ENCODE results near the gene CCDC39. TPM values are rescaled to one million over a fixed set of nuclear protein-coding genes. Genes with fewer than 3 reads are reported as not detected.

CCDC39 gene
- total RNA-seq, 1 experiment from 2014 or later, result not detected

DNA sequence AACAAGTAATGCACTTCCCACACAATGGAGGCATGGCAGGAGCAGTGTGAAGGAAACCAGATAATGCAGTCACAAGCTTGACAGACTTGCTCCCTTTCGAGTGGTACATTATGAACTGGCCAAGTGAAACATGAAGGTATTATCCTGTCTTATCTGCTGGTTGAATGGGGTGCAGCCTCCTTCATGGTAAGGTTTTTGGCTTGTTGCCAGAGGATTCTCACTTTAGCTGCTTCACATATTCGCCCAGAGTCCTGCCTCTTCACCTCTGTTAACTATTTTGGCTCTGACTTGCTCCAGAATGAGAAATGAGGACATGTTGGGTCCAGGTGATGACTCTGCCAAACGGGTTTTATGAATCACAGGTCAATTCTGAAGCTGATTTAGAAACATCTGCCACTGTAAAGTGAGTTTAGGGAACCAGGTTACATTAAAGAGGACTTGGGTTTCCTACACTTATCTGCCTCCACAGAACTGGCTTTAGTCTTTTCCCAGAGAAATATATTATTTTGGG is 19.5 kb upstream of the CCDC39 start:
- no peak overlapping the region for H3K4me3 Mint-ChIP-seq (ENCODE audit: unreplicated experiment)
- Histone ChIP-seq H3K36me3 (ENCODE audit: control insufficient read depth, insufficient read depth, low read length) (no peaks in the 10 kb centered on the region), H3K4me3 (ENCODE audit: low read depth, low read length) (no peak overlapping the region), H3K27me3 (replicated peaks; ENCODE audit: control insufficient read depth, insufficient read depth, low read length) (no peaks in the 10 kb centered on the region), H3K9me3 (no peaks in the 10 kb centered on the region), H3K4me1 (no peaks in the 10 kb centered on the region)
- ChIA-PET POLR2A (no interaction called here), CTCF (no interaction called here)
- BruUV-seq (replicated peaks), result no TSS peak
- intact Hi-C loops (cut with micrococcal nuclease; ENCODE audit: unreplicated experiment), result no loop called here
- H3K27ac Mint-ChIP-seq (ENCODE audit: unreplicated experiment), result no peak overlapping the region
- no peak for DNase-seq
- H3K4me1 Mint-ChIP-seq (ENCODE audit: low read depth, unreplicated experiment), result no peaks in the 10 kb centered on the region
- H3K27me3 Mint-ChIP-seq (ENCODE audit: insufficient read depth, unreplicated experiment), result peaks cover 6% of the 10 kb centered on the region
- H3K9me3 Mint-ChIP-seq (ENCODE audit: unreplicated experiment), result no peaks in the 10 kb centered on the region
- TF ChIP-seq, protein P1, sequence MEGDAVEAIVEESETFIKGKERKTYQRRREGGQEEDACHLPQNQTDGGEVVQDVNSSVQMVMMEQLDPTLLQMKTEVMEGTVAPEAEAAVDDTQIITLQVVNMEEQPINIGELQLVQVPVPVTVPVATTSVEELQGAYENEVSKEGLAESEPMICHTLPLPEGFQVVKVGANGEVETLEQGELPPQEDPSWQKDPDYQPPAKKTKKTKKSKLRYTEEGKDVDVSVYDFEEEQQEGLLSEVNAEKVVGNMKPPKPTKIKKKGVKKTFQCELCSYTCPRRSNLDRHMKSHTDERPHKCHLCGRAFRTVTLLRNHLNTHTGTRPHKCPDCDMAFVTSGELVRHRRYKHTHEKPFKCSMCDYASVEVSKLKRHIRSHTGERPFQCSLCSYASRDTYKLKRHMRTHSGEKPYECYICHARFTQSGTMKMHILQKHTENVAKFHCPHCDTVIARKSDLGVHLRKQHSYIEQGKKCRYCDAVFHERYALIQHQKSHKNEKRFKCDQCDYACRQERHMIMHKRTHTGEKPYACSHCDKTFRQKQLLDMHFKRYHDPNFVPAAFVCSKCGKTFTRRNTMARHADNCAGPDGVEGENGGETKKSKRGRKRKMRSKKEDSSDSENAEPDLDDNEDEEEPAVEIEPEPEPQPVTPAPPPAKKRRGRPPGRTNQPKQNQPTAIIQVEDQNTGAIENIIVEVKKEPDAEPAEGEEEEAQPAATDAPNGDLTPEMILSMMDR (IDR thresholded peaks at IDR 0.05; ENCODE audit: insufficient read depth in 1 of 2, low read depth in 1 of 2, low read length in 1 of 2, severe bottlenecking in 1 of 2, unreplicated experiment in 1 of 2), result no peak
- H3K36me3 Mint-ChIP-seq (ENCODE audit: insufficient read depth, unreplicated experiment), result no peaks in the 10 kb centered on the region

DNA sequence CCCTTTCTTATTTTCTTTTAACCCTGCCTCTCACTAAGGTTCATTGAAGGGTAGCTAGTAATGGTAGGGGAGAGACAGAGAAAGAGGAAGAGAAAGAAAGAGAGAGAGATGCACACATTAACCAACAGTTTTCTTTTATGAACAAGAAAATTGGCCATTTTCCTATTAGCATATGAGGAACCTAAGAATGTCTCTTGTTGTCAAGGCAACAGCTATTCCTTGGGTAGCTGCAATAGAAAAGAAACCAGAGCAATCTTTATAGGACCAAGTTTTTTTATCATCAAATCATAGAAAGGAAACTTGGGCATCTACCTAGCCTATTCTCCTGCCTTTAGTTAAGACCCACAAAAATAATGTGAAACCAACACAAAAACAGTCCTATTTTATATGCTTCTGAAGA is 15.0 kb upstream of the CCDC39 start:
- Histone ChIP-seq H3K4me3 (ENCODE audit: low read depth, low read length) (no peak overlapping the region), H3K4me1 (no peaks in the 10 kb centered on the region), H3K27me3 (replicated peaks; ENCODE audit: control insufficient read depth, insufficient read depth, low read length) (no peaks in the 10 kb centered on the region), H3K36me3 (ENCODE audit: control insufficient read depth, insufficient read depth, low read length) (no peaks in the 10 kb centered on the region), H3K9me3 (no peaks in the 10 kb centered on the region)
- Mint-ChIP-seq H3K27me3 (ENCODE audit: insufficient read depth, unreplicated experiment) (peaks cover 10% of the 10 kb centered on the region), H3K9me3 (ENCODE audit: unreplicated experiment) (no peaks in the 10 kb centered on the region), H3K4me3 (ENCODE audit: unreplicated experiment) (no peak overlapping the region), H3K36me3 (ENCODE audit: insufficient read depth, unreplicated experiment) (no peaks in the 10 kb centered on the region), H3K27ac (ENCODE audit: unreplicated experiment) (no peak overlapping the region), H3K4me1 (ENCODE audit: low read depth, unreplicated experiment) (no peaks in the 10 kb centered on the region)
- BruUV-seq (replicated peaks), result no TSS peak
- DNase-seq, result no peak
- TF ChIP-seq, protein P1 (IDR thresholded peaks at IDR 0.05; ENCODE audit: insufficient read depth in 1 of 2, low read depth in 1 of 2, low read length in 1 of 2, severe bottlenecking in 1 of 2, unreplicated experiment in 1 of 2), result no peak
- POLR2A ChIA-PET, result no interaction called here
- CTCF ChIA-PET, result no interaction called here
- intact Hi-C loops (cut with micrococcal nuclease; ENCODE audit: unreplicated experiment), result no loop called here

DNA sequence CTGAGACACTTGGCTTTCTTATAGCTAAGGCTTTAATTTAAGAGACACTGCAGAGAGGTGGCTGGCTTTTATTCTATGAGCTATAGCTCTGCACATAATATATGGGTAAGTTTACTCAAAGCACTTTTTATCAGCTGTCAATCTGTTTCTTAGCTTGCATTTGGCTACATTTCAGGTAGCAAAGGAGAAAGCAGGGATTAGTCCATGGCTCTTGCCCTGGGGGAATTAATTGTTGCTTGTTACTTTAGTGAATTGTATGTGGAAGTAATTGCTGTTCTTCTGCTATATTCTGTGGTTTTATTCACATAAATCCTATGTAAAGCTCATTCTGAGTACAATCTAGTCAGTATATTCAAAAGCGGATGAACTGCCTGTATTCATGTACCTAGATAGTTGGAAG is 14.4 kb upstream of the CCDC39 start:
- Mint-ChIP-seq H3K9me3 (ENCODE audit: unreplicated experiment) (no peaks in the 10 kb centered on the region), H3K36me3 (ENCODE audit: insufficient read depth, unreplicated experiment) (no peaks in the 10 kb centered on the region)

More for the DNA sequence above, 14.4 kb upstream of the CCDC39 start:
- Mint-ChIP-seq H3K27me3 (ENCODE audit: insufficient read depth, unreplicated experiment) (peaks cover 10% of the 10 kb centered on the region), H3K4me3 (ENCODE audit: unreplicated experiment) (no peak overlapping the region), H3K27ac (ENCODE audit: unreplicated experiment) (no peak overlapping the region), H3K4me1 (ENCODE audit: low read depth, unreplicated experiment) (no peaks in the 10 kb centered on the region)
- ChIA-PET CTCF (no interaction called here), POLR2A (no interaction called here)
- no TSS peak for BruUV-seq (replicated peaks)
- intact Hi-C loops (cut with micrococcal nuclease; ENCODE audit: unreplicated experiment), result no loop called here
- DNase-seq, result no peak
- Histone ChIP-seq H3K4me3 (ENCODE audit: low read depth, low read length) (no peak overlapping the region), H3K36me3 (ENCODE audit: control insufficient read depth, insufficient read depth, low read length) (no peaks in the 10 kb centered on the region), H3K9me3 (no peaks in the 10 kb centered on the region), H3K4me1 (no peaks in the 10 kb centered on the region), H3K27me3 (replicated peaks; ENCODE audit: control insufficient read depth, insufficient read depth, low read length) (no peaks in the 10 kb centered on the region)
- TF ChIP-seq, protein P1 (IDR thresholded peaks at IDR 0.05; ENCODE audit: insufficient read depth in 1 of 2, low read depth in 1 of 2, low read length in 1 of 2, severe bottlenecking in 1 of 2, unreplicated experiment in 1 of 2), result no peak

Measured in Caco-2 (cell line).